NCI-H524 treated with DMSO at 0.1 percent for 48 hours (cell line): ENCODE results near the gene HCST.
"Not testable (repeated sequence)": the region's sequence is repeated elsewhere in the genome, so short reads cannot be mapped to it uniquely, and the experiment has no call there.

Source experiments
- DNase-seq: peaks from one replicate; lab custom pipeline; 2025; lab: John Stamatoyannopoulos, UW

The HCST gene

DNA sequence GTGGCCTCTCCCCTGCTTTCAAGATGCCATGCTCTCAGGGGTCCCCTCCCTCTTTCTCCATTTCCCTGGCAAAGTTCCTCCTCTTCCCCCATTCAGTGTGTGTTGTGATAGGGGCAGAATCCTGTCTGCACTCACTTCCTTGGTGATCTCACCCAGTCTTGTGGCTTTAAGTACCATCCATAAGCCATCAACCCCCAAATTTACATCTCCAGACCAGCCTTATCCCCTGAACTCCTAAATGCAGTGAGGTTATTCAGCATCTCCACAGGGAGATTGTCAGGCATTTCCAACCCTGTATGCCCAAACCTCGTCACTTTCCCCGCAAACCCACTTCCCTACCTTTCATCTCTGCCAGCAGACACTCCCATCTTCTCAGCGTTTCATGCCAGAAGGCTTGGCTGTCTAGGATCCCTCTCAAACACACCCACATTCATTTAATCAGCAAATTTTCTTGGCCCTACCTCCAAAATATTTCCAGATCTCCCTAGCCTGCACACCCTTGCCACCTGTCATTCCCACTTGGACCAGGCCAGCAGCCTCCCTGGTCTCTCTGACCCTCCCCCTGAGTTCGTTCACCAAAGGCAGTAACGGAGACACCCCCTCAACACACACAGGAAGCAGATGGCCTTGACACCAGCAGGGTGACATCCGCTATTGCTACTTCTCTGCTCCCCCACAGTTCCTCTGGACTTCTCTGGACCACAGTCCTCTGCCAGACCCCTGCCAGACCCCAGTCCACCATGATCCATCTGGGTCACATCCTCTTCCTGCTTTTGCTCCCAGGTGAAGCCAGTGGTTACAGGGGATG is at the start of gene HCST:
TSS of gene HCST (plus strand) at position 676 of the 808 bp plus-strand sequence. CDS start at position 741, 65 bp downstream.
- DNase-seq = no peak

DNA sequence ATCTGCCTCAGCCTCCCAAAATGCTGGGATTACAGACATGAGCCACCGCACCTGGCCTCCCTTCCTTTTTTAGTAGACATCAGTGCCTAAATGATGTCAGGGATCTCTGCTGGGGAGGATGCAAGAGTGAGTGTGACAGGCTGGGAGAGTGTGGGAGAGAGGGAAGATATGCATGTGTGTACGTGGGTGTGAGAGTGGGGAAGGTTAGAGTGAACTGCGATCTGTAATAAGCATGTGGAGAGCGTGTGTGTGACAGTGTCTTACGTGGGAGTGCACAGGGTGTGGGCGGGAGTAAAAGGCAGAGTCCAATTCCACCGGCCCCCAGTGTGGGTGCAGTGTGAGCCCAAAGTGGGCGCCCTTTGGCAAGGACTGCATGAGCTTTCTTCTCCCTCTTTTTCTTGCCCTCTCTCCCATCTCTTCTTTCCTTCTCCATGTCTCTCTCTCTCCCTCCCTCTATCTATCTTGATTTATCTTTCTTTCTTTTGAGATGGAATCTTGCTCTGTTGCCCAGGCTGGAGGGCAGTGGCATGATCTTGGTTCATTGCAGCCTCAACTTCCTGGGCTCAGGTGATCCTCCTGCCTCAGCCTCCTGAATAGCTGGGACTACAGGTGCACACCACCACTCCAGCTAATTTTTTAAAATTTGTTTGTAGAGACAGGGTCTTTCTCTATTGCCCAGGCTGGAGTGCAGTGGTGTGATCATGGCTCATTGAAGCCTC is 49.1 kb upstream of the HCST start:
- DNase-seq = no peak

- no peak for DNase-seq
Observed at GRCh38 chr19:35856546-35857149, 45.7 kb upstream of the HCST start, which contains the start of gene KIRREL2. Gene KIRREL2 (plus strand): TSS chr19:35856911. CDS start chr19:35857120, 209 bp downstream.

DNA sequence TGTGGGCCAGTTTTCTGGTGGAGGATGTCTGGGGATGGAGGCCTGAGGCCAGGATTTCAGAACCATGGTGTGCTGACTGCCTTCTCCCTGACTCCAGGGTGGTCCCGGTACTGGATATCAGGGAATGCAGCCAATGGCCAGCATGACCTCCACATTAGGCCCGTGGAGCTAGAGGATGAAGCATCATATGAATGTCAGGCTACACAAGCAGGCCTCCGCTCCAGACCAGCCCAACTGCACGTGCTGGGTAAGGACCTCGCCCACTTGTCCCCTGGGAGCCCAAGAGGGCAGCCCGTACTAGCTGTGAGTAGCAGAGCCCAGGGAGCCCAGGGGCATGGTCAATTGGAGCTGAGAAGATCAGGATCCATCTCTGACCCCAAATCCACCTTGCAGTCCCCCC is 44.0 kb upstream of the HCST start:
- DNase-seq = no peak

- DNase-seq = no peak
Observed at GRCh38 chr19:35859414-35859813, 42.9 kb upstream of the HCST start.

- no peak for DNase-seq
Observed at GRCh38 chr19:35860436-35860817, 41.9 kb upstream of the HCST start.

DNA sequence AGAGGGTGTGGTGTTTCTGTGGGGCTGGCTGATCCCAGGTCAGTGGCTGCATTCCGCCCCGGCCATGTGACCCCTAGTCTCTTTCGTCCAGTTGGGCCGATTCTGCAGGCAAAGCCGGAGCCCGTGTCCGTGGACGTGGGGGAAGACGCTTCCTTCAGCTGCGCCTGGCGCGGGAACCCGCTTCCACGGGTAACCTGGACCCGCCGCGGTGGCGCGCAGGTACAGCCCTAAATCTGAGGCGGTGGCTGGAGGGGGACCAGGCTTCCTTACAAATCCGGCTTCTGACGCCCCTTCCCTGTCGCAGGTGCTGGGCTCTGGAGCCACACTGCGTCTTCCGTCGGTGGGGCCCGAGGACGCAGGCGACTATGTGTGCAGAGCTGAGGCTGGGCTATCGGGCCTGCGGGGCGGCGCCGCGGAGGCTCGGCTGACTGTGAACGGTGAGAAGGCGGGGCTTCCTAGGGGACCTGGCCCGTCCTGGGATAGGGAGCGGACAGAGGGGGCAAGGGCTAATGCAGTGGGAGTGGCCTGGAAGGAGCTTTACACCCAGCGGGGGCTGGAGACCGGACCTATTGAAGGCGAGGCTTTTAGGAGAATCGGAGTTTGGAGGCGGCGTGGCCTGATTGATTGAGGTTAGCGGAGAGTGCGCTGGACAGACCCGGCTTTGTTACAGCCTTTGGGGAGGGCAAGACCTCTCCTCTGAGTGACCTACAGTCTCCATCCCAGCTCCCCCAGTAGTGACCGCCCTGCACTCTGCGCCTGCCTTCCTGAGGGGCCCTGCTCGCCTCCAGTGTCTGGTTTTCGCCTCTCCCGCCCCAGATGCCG is 41.3 kb upstream of the HCST start:
- DNase-seq = no peak

- DNase-seq = no peak
Observed at GRCh38 chr19:35861640-35862160, 40.6 kb upstream of the HCST start.

DNA sequence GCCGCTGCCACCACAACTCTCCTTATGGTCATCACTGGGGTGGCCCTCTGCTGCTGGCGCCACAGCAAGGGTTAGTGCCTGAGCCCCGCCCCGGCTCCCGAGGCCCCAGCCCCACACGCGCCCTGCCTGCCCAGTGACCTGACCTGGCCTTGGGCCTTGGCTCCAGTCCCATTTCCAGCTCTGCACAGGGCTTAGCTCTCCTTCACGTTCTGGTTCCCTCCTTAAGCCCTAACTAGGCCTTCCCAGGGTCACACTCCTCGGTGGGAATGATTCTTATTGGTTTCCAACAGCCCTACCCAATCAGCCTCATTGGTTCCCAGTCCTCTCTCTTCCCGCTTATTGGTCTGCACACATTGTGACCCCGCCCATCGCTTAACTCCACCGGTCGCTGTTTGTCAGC is 39.8 kb upstream of the HCST start:
- no peak for DNase-seq

GRCh38 chr19:35863018-35863417 is 39.3 kb upstream of the HCST start:
- no peak for DNase-seq

GRCh38 chr19:35868172-35868822 is 34.0 kb upstream of the HCST start, which contains the start of gene APLP1:
Gene APLP1 (plus strand): TSS chr19:35868574. CDS start chr19:35868637, 63 bp downstream.
- DNase-seq = no peak

DNA sequence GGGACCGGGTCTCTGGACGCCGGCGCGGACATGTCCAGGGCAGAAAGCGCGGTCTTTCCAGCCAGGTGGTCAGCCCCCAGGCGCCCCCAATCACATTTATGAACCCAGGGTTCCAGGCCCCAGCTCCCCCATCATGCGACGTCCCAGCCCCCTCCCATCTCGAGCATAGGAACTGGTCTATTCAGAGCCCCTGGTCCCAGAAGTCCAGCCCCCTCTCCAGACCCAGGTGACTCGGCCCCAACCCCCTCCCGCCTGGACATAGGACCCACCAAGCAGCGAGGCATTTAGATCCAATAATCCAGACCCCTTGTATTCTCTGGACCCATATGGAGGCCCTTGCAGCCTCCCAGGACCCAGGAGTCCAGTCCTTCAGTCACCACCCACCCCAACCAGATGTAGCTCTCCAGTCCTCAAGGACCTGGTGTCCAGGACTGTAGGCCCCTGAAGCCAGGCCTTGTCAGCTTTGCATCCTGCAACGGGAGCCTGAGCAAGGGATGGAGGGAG is 33.5 kb upstream of the HCST start:
- no peak for DNase-seq

GRCh38 chr19:35869327-35870123 is 32.8 kb upstream of the HCST start:
- peak; percentile 83 for DNase-seq

DNA sequence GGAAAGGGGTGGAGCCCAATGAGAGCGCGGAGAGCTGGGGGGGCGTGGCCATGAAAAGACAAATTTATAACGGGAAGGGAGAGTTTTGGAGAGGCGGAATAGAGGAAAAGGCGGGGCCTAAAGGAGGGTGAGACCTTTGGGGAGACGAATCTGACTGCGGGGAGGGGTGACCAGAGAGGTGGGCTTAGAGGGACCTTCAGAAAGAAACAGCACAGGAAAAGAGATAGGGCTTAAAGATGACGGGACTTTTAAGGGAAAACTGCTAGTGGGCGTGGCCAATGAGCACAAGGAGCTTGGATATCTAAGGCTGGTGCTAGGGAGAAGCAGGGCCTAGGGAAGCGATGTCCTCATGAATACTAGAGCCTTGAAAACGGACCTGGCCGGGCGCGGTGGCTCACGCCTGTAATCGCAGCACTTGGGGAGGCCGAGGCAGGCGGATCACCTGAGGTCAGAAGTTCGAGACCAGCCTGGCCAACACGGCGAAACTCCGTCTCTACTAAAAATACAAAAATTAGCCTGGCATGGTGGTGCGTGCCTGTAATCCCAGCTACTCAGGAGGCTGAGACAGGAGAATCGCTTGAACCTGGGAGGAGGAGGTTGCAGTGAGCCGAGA is 32.1 kb upstream of the HCST start:
- DNase-seq = not testable (repeated sequence)

DNA sequence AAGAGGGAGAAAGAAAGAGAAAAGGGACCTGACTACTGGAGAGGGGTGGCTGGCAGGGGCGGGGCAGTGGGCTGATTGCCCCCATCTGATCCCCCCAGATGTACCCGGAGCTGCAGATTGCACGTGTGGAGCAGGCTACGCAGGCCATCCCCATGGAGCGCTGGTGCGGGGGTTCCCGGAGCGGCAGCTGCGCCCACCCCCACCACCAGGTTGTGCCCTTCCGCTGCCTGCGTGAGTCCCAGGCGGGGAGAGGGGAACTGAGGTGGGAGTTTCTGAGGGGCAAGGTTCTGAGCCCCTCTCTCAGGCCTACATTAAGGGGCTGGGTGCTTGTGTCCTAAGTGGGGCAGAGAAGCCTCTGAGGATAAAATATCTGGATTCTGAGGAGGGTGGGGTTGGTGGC is 31.5 kb upstream of the HCST start:
- no peak for DNase-seq

- DNase-seq = no peak
Observed at GRCh38 chr19:35871611-35872010, 30.7 kb upstream of the HCST start.

DNA sequence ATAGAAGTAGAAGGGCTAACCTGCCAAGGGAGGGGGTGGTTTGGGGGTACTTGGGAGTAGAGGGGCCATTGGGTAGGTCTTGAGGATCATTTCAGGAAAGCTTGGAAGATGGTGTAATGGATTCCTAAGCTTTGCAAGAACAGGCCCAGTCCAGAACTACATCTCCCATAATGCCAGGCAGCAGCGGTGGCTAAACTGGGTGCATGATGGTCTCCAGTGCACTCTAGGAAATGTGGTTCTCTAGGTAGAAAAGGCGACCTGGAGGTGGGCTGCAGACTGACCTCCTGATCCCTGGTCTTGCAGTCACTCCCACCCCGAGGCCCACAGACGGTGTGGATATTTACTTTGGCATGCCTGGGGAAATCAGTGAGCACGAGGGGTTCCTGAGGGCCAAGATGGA is 30.1 kb upstream of the HCST start:
- no peak for DNase-seq

DNA sequence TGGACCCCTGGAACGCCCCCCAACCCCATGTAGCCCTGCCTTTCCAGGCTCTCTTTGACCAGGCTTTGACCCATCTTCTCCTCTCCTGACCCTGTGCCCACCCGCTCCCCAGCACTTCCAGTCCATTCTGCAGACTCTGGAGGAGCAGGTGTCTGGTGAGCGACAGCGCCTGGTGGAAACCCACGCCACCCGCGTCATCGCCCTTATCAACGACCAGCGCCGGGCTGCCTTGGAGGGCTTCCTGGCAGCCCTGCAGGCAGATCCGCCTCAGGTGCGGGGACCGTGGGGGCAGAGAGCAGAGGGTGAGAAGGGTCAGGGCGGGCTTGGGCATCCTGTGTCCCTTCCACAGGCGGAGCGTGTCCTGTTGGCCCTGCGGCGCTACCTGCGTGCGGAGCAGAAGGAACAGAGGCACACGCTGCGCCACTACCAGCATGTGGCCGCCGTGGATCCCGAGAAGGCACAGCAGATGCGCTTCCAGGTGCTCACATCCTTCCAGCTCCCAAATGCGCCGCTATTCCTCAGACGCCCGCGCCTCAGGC is 27.9 kb upstream of the HCST start:
- DNase-seq = no peak

DNA sequence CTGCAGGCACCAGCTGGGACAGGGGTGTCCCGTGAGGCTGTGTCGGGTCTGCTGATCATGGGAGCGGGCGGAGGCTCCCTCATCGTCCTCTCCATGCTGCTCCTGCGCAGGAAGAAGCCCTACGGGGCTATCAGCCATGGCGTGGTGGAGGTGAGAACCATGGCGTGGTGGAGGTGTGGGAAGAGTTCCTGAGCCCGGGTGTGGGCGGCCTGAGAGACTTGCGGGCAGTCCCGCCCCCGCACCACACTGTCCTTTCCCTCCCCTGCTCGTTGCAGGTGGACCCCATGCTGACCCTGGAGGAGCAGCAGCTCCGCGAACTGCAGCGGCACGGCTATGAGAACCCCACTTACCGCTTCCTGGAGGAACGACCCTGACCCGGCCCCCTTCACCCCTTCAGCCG is 23.3 kb upstream of the HCST start:
- no peak for DNase-seq
